Fibroblast of mammary gland (primary cell): ENCODE results near the gene URB1.
"Not testable (repeated sequence)": the region's sequence is repeated elsewhere in the genome, so short reads cannot be mapped to it uniquely, and the experiment has no call there.

ENCODE experiments used
- DNase-seq: peaks from one replicate; pipeline ENCODE4 v3.0.0-alpha.2; 2010; ENCODE audit warnings: low read depth
- H3K4me3 ChIP-seq: 2 replicates; pipeline ENCODE4 v1.5.1; 2011; ENCODE audit warnings: low read depth, mild to moderate bottlenecking, low read length, moderate library complexity; ENCODE audit not compliant: control insufficient read depth
- CTCF ChIP-seq: conservative IDR thresholded peaks from 2 replicates; pipeline ENCODE4 v1.5.1; 2011; ENCODE audit warnings: low read depth, low read length, inconsistent platforms; ENCODE audit not compliant: control insufficient read depth, insufficient read depth

URB1 gene

GRCh38 chr21:32370998-32371766, 21.6 kb downstream of the URB1 start:
- DNase-seq, result peak; percentile 45
- no peak overlapping the region for H3K4me3 ChIP-seq
- TF ChIP-seq CTCF, result no peak

GRCh38 chr21:32368961-32369360, 23.9 kb downstream of the URB1 start:
- not testable (repeated sequence) for DNase-seq

GRCh38 chr21:32368386-32368785, 24.4 kb downstream of the URB1 start:
- no peak for TF ChIP-seq CTCF

More at GRCh38 chr21:32368961-32369360, 23.9 kb downstream of the URB1 start:
- not testable (repeated sequence) for H3K4me3 ChIP-seq

GRCh38 chr21:32367158-32367557, 25.7 kb downstream of the URB1 start:
- H3K4me3 ChIP-seq, result no peak overlapping the region
- no peak for TF ChIP-seq CTCF
- peak; percentile 47 for DNase-seq

More at GRCh38 chr21:32368386-32368785, 24.4 kb downstream of the URB1 start:
- H3K4me3 ChIP-seq, result no peak overlapping the region
- DNase-seq, result no peak

GRCh38 chr21:32366191-32366590, 26.6 kb downstream of the URB1 start:
- TF ChIP-seq CTCF, result no peak
- H3K4me3 ChIP-seq, result no peak overlapping the region
- DNase-seq, result no peak

- no peak overlapping the region for H3K4me3 ChIP-seq
- no peak for DNase-seq
- TF ChIP-seq CTCF, result no peak
Observed at GRCh38 chr21:32364796-32365195, 28.0 kb downstream of the URB1 start.

- no peak for DNase-seq
Observed at GRCh38 chr21:32364387-32364786, 28.4 kb downstream of the URB1 start.

More at GRCh38 chr21:32364387-32364786, 28.4 kb downstream of the URB1 start:
- no peak for TF ChIP-seq CTCF
- no peak overlapping the region for H3K4me3 ChIP-seq
